Activated CD4-positive, alpha-beta T cell treated with anti-CD3 and anti-CD28 coated beads, Interleukin-2, amount 10 ng/mL, durations not matched to agents 7 days and 5 days (primary cell): Measurements from ENCODE around the gene TSFM. TPM values are rescaled to one million over a fixed set of nuclear protein-coding genes. Genes with fewer than 3 reads are reported as not detected.
A peak's percentile ranks its signal among the peaks of the same experiment; 100 is the strongest.

Source experiments
- microRNA-seq: library from miRNA; unstranded; fragments of <30 nt; microRNA quantifications from one replicate; pipeline ENCODE4 v1.2.0, GENCODE V29; 2021; ENCODE audit warnings: borderline microRNAs expressed, borderline replicate concordance
- total RNA-seq, 2 experiments: library from RNA; stranded (reverse); gene quantifications; one replicate each; pipeline ENCODE4 v1.2.3, GENCODE V29; 2021

TSFM gene
- total RNA-seq, 2 experiments from 2014 or later, result 23.6 to 29.7 TPM

Small RNAs within 50 kb of the gene (microRNA-seq; reads per million reads assigned to microRNA genes)
- gene MIR26A2, result 71.9 reads per million, percentile 68 among the genes with 10 or more reads in this experiment
- not detected for gene MIR6759

Other genes starting within 250 kb of the TSFM start
- gene DCTN2, start 235.6 kb upstream of the TSFM start, total RNA-seq, result 10 to 100 TPM; 79.3 to 80.5 TPM
- gene KIF5A, start 232.7 kb upstream of the TSFM start, total RNA-seq, result under 1 TPM; 0.64 to 0.89 TPM
- 10 to 100 TPM; 17.9 to 20.4 TPM for gene PIP4K2C, start 191.6 kb upstream of the TSFM start, total RNA-seq
- gene DTX3, start 178.0 kb upstream of the TSFM start, total RNA-seq, result 10 to 100 TPM; 15.5 to 16.5 TPM
- gene ARHGEF25, start 171.4 kb upstream of the TSFM start, total RNA-seq, result under 1 TPM; 0.25 to 0.42 TPM
- gene B4GALNT1, start 149.6 kb upstream of the TSFM start, total RNA-seq, result under 1 TPM; 0.62 to 0.77 TPM
- 100 to 1,000 TPM; 138 to 142 TPM for gene OS9, start 88.7 kb upstream of the TSFM start, total RNA-seq
- gene AGAP2, start 44.0 kb upstream of the TSFM start, total RNA-seq, result 10 to 100 TPM; 72.6 to 73.3 TPM
- gene TSPAN31, start 37.7 kb upstream of the TSFM start, total RNA-seq, result 10 to 100 TPM; 18.6 to 22.3 TPM
- 100 to 1,000 TPM in 1 of 2 experiments, 10 to 100 TPM in 1; 84.4 to 104 TPM for gene CDK4, start 30.5 kb upstream of the TSFM start, total RNA-seq
- gene MARCHF9, start 27.7 kb upstream of the TSFM start, total RNA-seq, result 10 to 100 TPM; 23.7 to 27.2 TPM
- gene CYP27B1, start 15.7 kb upstream of the TSFM start, total RNA-seq, result 1 to 10 TPM; 1.9 to 2.3 TPM
- 10 to 100 TPM; 13.4 to 17.2 TPM for gene METTL1, start 10.7 kb upstream of the TSFM start, total RNA-seq
- 1 to 10 TPM; 2.8 to 3.0 TPM for gene EEF1AKMT3, start 10.2 kb upstream of the TSFM start, total RNA-seq
- 1 to 10 TPM; 3.5 to 3.6 TPM for gene AVIL, start 35.9 kb downstream of the TSFM start, total RNA-seq
- gene CTDSP2, start 63.9 kb downstream of the TSFM start, total RNA-seq, result 100 to 1,000 TPM; 144 to 156 TPM
- gene ATP23, start 158.8 kb downstream of the TSFM start, total RNA-seq, result 10 to 100 TPM; 15.9 to 19.1 TPM